BJ (cell line): ENCODE measurements around the gene RNF141. TPM values are rescaled to one million over a fixed set of nuclear protein-coding genes. Genes with fewer than 3 reads are reported as not detected.

Experiments
- CTCF ChIA-PET: fragments of 350-600 bp; formaldehyde crosslinking; extraction: SDS; loops from one replicate; lab custom pipeline; 2021; ENCODE audit warnings: antibody characterized with exemption, inconsistent platforms; lab: Yijun Ruan, JAX
- POLR2A ChIA-PET: fragments of 300-600 bp; sonication (Branson Sonifier 250); formaldehyde crosslinking; extraction: SDS; loops from one replicate; lab custom pipeline; 2021; ENCODE audit warnings: antibody characterized with exemption; lab: Charles Lee
- DNase-seq: peaks from one replicate; pipeline ENCODE4 v3.0.0-alpha.2; 2011; ENCODE audit warnings: low read depth
- H3K27me3 ChIP-seq: 2 replicates; pipeline ENCODE4 v1.6.0; 2011; ENCODE audit warnings: low read length; ENCODE audit not compliant: control insufficient read depth, insufficient read depth
- H3K36me3 ChIP-seq: 2 replicates; pipeline ENCODE4 v1.5.1; 2011; ENCODE audit warnings: low read length; ENCODE audit not compliant: control insufficient read depth, insufficient read depth
- H3K4me3 ChIP-seq: 2 replicates; pipeline ENCODE4 v1.5.1; 2011; ENCODE audit warnings: low read depth, mild to moderate bottlenecking, control low read depth, low read length
- CTCF ChIP-seq: IDR thresholded peaks from 2 replicates; pipeline ENCODE4 v1.5.1; 2011; ENCODE audit warnings: low read depth, mild to moderate bottlenecking, control low read depth, inconsistent platforms, low read length, moderate library complexity; ENCODE audit not compliant: insufficient read depth
- polyA plus RNA-seq: library from polyadenylated mRNA; depleted of rRNA; stranded (reverse); fragments of >200 nt; gene quantifications from 2 replicates; pipeline ENCODE4 v1.2.3, GENCODE V29; 2011

Gene RNF141
- polyA plus RNA-seq, 1 experiment = 12.1 TPM

DNA sequence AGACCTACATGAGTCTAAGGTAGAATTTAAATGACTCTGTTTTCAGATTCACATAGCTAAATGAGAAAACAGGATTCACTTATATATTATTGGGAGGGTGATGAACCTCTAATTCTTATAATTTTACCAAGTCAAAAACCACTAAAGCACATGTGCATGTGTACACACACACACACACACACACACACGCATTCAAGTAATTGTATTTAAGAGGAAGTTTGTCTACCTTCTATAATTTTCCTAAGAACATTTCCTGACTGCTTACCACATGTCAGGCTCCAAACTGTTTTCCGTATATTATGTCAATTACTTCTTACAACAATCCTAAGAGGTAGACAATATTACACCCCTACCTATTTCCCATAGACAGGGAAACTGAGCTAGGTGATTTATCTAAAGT is 6.7 kb downstream of the RNF141 start:
- TF ChIP-seq CTCF = no peak
- no peak for DNase-seq
- CTCF ChIA-PET = interaction anchor here (0.7 kb wide), 1 partner anchor 13 kb away, joined by 3 read pairs; no protein-coding TSS in a partner anchor
- Histone ChIP-seq H3K27me3 (no peaks in the 10 kb centered on the region), H3K36me3 (no peaks in the 10 kb centered on the region), H3K4me3 (no peak overlapping the region)
- POLR2A ChIA-PET = no interaction called here

GRCh38 chr11:10533323-10533722 is 7.7 kb downstream of the RNF141 start:
- Histone ChIP-seq H3K4me3 (no peak overlapping the region), H3K36me3 (no peaks in the 10 kb centered on the region), H3K27me3 (no peaks in the 10 kb centered on the region)
- DNase-seq = no peak
- POLR2A ChIA-PET = no interaction called here
- no peak for TF ChIP-seq CTCF
- CTCF ChIA-PET = interaction anchor here (0.7 to 4.2 kb wide), 4 partner anchors 7 to 202 kb away, joined by 3 to 20 read pairs (median 4); partner anchors contain the start of gene RNF141

DNA sequence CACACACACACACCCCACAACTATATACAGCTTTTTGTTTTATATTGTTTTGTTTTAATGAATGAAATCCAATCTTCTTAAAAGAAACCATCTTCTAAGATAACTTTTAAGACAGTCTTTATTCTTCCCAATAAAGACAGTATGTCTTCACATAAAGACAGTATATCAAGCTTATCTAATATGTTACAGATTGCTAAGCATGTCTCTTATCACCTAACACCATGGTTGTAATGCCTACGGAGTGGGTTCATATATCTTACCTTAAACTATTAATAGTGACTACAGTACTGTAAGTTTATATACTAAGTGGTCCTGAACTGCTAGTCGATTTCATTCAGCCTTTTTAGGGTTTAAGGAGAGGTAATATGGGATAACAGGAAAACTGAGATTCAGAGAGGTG is 8.5 kb downstream of the RNF141 start:
- no peaks in the 10 kb centered on the region for H3K36me3 ChIP-seq
- ChIA-PET POLR2A (no interaction called here), CTCF (interaction anchor here (1.4 to 4.2 kb wide), 3 partner anchors 8 to 203 kb away, joined by 4 to 20 read pairs (median 5); partner anchors contain the start of gene RNF141)
- TF ChIP-seq CTCF = no peak
- no peaks in the 10 kb centered on the region for H3K27me3 ChIP-seq
- no peak for DNase-seq
- H3K4me3 ChIP-seq = no peak overlapping the region

DNA sequence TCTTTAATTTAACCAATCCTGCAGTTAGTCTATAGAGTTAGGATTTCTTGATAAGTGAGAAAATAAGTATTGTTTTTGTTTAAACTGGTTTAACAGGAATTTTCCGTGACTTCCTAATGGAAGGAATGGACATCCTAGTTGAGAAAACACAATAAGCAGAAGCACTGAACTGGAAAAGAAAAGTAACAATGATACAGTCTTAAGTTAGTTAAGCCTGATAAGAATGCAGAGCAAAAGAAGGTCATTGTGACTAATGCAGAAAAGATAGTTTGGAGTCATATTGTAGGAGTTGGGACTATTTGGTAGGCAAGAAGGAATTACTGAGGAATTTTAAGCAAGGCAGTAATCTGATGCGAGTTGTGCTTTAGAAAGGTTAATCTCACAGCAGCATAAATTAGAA is 11.7 kb downstream of the RNF141 start:
- H3K4me3 ChIP-seq = no peak overlapping the region
- no peaks in the 10 kb centered on the region for H3K36me3 ChIP-seq
- no peak for DNase-seq
- no peak for TF ChIP-seq CTCF
- ChIA-PET CTCF (no interaction called here), POLR2A (no interaction called here)
- H3K27me3 ChIP-seq = no peaks in the 10 kb centered on the region

DNA sequence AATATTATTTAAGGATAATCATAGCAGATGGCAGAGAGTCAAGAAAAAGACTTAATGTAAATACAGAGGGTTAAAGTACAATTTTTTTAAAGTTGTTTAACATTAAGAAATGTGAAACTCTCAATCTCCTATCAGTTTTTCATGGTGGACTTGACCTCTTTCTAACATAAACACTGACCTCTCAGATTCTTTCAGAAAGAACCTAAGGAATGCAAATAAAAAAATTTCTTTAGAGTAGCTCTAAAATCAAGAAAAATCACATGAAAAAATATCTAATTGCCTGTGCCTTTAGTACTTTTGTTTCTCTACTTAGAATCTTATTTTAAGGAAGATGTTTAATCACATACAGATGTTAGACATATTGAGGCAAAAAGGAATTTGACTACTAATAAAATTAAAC is 12.9 kb downstream of the RNF141 start:
- CTCF ChIA-PET = interaction anchor here (0.7 to 2.0 kb wide), 4 partner anchors 9 to 207 kb away, joined by 3 to 7 read pairs (median 5); partner anchors contain the start of gene RNF141
- no peaks in the 10 kb centered on the region for H3K36me3 ChIP-seq

More for the DNA sequence above, 12.9 kb downstream of the RNF141 start:
- Histone ChIP-seq H3K27me3 (no peaks in the 10 kb centered on the region), H3K4me3 (no peak overlapping the region)
- POLR2A ChIA-PET = interaction anchor here (0.6 kb wide), 2 partner anchors 11 to 1810 kb away, joined by 3 to 4 read pairs; no protein-coding TSS in a partner anchor
- TF ChIP-seq CTCF = no peak
- peak; percentile 57 for DNase-seq
